A549 treated with dexamethasone at 1 μM for 4 hours (cell line): ENCODE measurements around the gene LCE7A. TPM values are rescaled to one million over a fixed set of nuclear protein-coding genes. Genes with fewer than 3 reads are reported as not detected.

Experiments
- total RNA-seq: library from RNA; stranded (reverse); fragments of 200-300 nt; extraction: Qiagen RNA extraction; gene quantifications from 5 replicates; pipeline ENCODE4 v1.2.3, GENCODE V29; 2022

Gene LCE7A, protein sequence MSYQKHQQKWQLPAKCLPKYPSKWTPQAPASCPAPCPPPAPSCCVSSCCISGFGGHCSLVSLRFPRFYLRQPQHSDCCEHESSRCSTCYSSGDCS
- total RNA-seq = not detected in 5 replicates

GRCh38 chr1:152859696-152860095, at the start of gene LCE7A:
LCE7A (plus strand) TSS chr1:152859996; CDS start chr1:152860698, 702 bp downstream.

DNA sequence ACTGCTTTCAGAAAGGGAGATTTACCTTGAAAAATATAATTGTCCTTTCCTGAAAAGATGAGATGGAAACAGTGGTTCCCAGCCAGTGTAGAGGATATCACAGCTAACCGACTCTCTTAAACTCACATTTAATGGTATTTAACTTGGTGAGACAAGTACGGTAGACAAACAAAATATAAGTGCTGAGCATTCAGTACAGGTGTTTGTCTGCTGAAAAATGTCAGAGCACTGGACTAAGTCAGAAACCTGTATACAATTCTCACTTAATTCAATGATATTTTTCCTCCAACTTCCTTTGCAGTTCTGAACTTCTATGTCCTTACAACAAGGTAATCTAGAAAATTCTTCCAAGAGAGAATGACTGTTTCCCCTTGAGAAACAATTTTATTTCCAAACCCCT, 48.1 kb upstream of the LCE7A start, which contains the start of gene LCE1B:
Gene LCE1B, plus strand, starts transcription at position 301 of the 400 bp plus-strand sequence. CDS start 476 bp downstream, outside the sequence.

GRCh38 chr1:152827173-152827572, 32.6 kb upstream of the LCE7A start, which contains the start of gene LCE1A:
LCE1A (plus strand) TSS chr1:152827473; CDS start chr1:152827473, 0 bp downstream.

DNA sequence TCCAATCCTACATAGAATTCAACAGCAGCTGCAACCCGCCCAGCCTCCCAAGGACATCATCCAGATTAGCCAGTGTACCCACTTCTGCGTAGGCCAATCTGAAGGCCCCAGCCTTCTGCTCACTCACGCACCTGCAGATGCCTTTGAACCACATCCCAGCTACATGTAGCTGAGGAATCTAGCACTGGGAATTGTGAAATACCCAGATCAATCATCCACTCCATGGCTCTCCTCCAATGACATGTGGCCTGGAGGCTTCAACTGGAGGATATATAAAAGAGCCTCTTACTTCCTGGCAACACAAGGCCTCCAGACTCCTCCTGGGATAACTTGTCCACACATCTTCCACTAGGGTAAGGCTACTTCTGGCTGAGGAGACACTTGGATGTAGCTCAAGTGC, 17.2 kb upstream of the LCE7A start, which contains the start of gene LCE6A:
Gene LCE6A, plus strand, starts transcription at position 301 of the 400 bp plus-strand sequence. CDS start 665 bp downstream, outside the sequence.

DNA sequence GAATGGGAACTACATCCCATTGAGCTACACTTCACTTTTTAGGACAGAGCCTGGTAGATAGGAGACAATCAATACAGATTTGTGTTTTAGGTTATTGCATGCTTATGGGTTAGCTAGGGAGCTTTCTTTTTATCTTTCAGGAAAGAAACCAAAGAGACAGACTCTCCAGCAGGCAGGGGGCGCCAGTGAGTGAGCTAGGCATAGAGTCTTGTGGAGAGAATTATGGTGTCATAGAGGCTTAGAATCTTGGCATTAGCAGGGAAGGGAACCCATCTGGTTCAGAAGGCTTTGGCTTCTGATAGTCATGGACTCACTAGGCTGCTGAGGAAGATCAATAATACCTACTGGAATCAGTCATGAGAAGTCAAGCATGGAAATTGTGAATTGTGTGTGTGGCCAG, 18.2 kb downstream of the LCE7A start, which contains the start of gene SMCP:
Gene SMCP, plus strand, starts transcription at position 281 of the 400 bp plus-strand sequence. CDS start 6,101 bp downstream, outside the sequence.

DNA sequence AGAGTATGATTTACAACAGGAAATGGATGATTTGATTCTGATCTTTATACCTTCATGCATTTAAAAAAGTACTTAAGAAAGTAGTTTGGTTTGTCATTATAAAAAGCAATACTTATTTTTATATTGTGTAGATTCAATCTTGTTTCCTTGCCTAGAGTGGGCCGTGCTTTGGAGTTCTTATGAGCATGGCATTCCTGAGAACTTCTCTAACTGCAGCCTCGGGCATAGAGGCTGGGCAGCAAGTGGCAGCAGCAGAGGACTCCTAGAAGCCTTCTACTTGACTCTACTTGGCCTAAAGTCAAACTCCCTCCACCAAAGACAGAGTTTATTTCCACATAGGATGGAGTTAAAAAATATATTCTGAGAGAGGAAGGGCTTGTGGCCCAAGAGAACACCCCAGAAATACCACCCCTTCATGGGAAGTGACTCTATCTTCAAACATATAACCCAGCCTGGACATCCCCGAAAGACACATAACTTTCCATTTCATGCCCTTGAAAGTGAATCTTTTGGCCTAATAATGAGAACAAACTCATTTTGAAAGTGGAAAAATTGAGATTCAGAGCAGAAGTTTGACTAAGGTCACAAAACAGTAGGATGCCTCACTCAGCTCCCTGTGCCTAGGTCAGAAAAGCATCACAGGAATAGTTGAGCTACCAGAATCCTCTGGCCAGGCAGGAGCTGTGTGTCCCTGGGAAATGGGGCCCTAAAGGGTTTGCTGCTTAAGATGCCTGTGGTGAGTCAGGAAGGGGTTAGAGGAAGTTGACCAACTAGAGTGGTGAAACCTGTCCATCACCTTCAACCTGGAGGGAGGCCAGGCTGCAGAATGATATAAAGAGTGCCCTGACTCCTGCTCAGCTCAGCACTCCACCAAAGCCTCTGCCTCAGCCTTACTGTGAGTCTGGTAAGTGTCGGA, 48.1 kb downstream of the LCE7A start, which contains the start of gene IVL:
Gene IVL, plus strand, starts transcription at position 861 of the 916 bp plus-strand sequence. CDS start 1,252 bp downstream, outside the sequence.

Other genes with a start within 250 kb of the LCE7A start
- gene LCE3B, start 246.2 kb upstream of the LCE7A start, total RNA-seq = not detected in 5 replicates
- gene LCE3A, start 236.9 kb upstream of the LCE7A start, total RNA-seq = not detected in 5 replicates
- gene LCE2D, start 196.6 kb upstream of the LCE7A start, total RNA-seq = not detected in 5 replicates
- gene LCE2C, start 184.7 kb upstream of the LCE7A start, total RNA-seq = not detected in 5 replicates
- not detected in 5 replicates for gene LCE2B, start 173.9 kb upstream of the LCE7A start, total RNA-seq
- not detected in 5 replicates for gene LCE2A, start 161.7 kb upstream of the LCE7A start, total RNA-seq
- gene LCE4A, start 151.8 kb upstream of the LCE7A start, total RNA-seq = not detected in 5 replicates
- gene KPRP, start 102.0 kb upstream of the LCE7A start, total RNA-seq = not detected in 5 replicates
- gene LCE1F, start 84.9 kb upstream of the LCE7A start, total RNA-seq = not detected in 5 replicates
- gene LCE1E, start 73.7 kb upstream of the LCE7A start, total RNA-seq = not detected in 5 replicates
- gene LCE1D, start 63.3 kb upstream of the LCE7A start, total RNA-seq = not detected in 5 replicates
- gene LCE1C, start 53.3 kb upstream of the LCE7A start, total RNA-seq = 0.14 TPM in 1 of 5 replicates, not detected in the others
- gene LCE1B, start 48.0 kb upstream of the LCE7A start, total RNA-seq = 0.08 TPM in 1 of 5 replicates, not detected in the others
- gene LCE1A, start 32.5 kb upstream of the LCE7A start, total RNA-seq = not detected in 5 replicates
- not detected in 5 replicates for gene LCE6A, start 17.1 kb upstream of the LCE7A start, total RNA-seq
- not detected in 5 replicates for gene SMCP, start 18.3 kb downstream of the LCE7A start, total RNA-seq
- 0.05 to 0.12 TPM (median 0.09 TPM) in 5 replicates for gene IVL, start 48.5 kb downstream of the LCE7A start, total RNA-seq
- gene SPRR5, start 87.2 kb downstream of the LCE7A start, total RNA-seq = not detected in 5 replicates
- gene SPRR4, start 110.7 kb downstream of the LCE7A start, total RNA-seq = not detected in 5 replicates
- not detected in 5 replicates for gene SPRR1A, start 124.1 kb downstream of the LCE7A start, total RNA-seq
- gene SPRR3, start 141.8 kb downstream of the LCE7A start, total RNA-seq = not detected in 5 replicates
- not detected in 5 replicates for gene SPRR1B, start 171.2 kb downstream of the LCE7A start, total RNA-seq
- gene SPRR2D, start 181.1 kb downstream of the LCE7A start, total RNA-seq = not detected in 5 replicates
- 0.12 TPM in 1 of 5 replicates, not detected in the others for gene SPRR2A, start 197.5 kb downstream of the LCE7A start, total RNA-seq
- gene SPRR2B, start 211.6 kb downstream of the LCE7A start, total RNA-seq = not detected in 5 replicates
- gene SPRR2E, start 234.5 kb downstream of the LCE7A start, total RNA-seq = not detected in 5 replicates